ENCODE data around the gene PRPF6. TPM values are rescaled to one million over a fixed set of nuclear protein-coding genes. Genes with fewer than 3 reads are reported as not detected.
A peak's percentile ranks its signal among the peaks of the same experiment; 100 is the strongest.

PRPF6 gene
- total RNA-seq, 1 experiment from 2014 or later = 88.4 TPM

DNA sequence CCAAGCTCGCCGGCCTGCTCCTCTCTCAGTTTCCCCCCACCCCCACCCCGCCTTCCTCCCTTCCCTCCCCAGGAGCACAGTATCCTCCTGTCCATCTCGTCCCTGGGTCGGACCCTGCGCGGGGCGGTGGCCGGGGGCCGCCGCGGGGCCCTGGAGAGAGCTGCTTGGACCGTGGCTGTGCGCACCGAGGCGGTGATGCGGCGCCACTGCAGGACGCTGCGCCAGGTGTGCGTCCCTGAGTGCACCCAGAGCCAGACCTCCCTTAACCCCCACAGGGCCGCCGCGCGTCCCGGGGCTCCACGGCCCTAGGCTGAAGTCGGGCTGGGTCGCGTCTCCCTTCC is 57.3 kb downstream of the PRPF6 start:
- Histone ChIP-seq H3K9me3 (ENCODE audit: control insufficient read depth, insufficient read depth, low read depth, low read length) (no peaks in the 10 kb centered on the region), H3K36me3 (ENCODE audit: control insufficient read depth, insufficient read depth, low read length) (0 out of 2 replicates have a peak, but pooled peaks cover 2% of the 10 kb centered on the region), H3K27me3 (ENCODE audit: control insufficient read depth, insufficient read depth, low read length) (no peaks in the 10 kb centered on the region), H3K27ac (ENCODE audit: low read length) (no peak overlapping the region), H3K4me1 (ENCODE audit: control insufficient read depth, insufficient read depth, low read length) (peaks cover 35% of the 10 kb centered on the region), H3K4me3 (ENCODE audit: low read depth in 2 of 2, low read length in 2 of 2) (peak overlapping the region; percentile 43 to 58)
- ChIA-PET CTCF (interaction anchor here (0.7 to 2.2 kb wide), 7 partner anchors 8 to 58 kb away, joined by 3 to 14 read pairs (median 4); partner anchors contain the start of genes PRPF6, SAMD10 and TCEA2), POLR2A (no interaction called here)
- TF ChIP-seq SIN3A (IDR thresholded peaks at IDR 0.05; ENCODE audit: borderline replicate concordance, insufficient read depth, low read depth, low read length) = no peak
- TF ChIP-seq, protein P1, sequence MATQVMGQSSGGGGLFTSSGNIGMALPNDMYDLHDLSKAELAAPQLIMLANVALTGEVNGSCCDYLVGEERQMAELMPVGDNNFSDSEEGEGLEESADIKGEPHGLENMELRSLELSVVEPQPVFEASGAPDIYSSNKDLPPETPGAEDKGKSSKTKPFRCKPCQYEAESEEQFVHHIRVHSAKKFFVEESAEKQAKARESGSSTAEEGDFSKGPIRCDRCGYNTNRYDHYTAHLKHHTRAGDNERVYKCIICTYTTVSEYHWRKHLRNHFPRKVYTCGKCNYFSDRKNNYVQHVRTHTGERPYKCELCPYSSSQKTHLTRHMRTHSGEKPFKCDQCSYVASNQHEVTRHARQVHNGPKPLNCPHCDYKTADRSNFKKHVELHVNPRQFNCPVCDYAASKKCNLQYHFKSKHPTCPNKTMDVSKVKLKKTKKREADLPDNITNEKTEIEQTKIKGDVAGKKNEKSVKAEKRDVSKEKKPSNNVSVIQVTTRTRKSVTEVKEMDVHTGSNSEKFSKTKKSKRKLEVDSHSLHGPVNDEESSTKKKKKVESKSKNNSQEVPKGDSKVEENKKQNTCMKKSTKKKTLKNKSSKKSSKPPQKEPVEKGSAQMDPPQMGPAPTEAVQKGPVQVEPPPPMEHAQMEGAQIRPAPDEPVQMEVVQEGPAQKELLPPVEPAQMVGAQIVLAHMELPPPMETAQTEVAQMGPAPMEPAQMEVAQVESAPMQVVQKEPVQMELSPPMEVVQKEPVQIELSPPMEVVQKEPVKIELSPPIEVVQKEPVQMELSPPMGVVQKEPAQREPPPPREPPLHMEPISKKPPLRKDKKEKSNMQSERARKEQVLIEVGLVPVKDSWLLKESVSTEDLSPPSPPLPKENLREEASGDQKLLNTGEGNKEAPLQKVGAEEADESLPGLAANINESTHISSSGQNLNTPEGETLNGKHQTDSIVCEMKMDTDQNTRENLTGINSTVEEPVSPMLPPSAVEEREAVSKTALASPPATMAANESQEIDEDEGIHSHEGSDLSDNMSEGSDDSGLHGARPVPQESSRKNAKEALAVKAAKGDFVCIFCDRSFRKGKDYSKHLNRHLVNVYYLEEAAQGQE (IDR thresholded peaks at IDR 0.05; ENCODE audit: insufficient read depth in 1 of 2, low read depth in 2 of 2, low read length in 1 of 2) = no peak
- BruUV-seq (replicated peaks) = no TSS peak
- DNase-seq (ENCODE audit: low read depth, low spot score) = no peak
- ATAC-seq = peak; percentile 66
- intact Hi-C loops (cut with micrococcal nuclease; ENCODE audit: unreplicated experiment) = no loop called here
- in situ Hi-C loops (cut with HindIII; ENCODE audit: low pct_unique_long_range_greater_than_20kb, low sequenced_read_pairs) = no loop called here

DNA sequence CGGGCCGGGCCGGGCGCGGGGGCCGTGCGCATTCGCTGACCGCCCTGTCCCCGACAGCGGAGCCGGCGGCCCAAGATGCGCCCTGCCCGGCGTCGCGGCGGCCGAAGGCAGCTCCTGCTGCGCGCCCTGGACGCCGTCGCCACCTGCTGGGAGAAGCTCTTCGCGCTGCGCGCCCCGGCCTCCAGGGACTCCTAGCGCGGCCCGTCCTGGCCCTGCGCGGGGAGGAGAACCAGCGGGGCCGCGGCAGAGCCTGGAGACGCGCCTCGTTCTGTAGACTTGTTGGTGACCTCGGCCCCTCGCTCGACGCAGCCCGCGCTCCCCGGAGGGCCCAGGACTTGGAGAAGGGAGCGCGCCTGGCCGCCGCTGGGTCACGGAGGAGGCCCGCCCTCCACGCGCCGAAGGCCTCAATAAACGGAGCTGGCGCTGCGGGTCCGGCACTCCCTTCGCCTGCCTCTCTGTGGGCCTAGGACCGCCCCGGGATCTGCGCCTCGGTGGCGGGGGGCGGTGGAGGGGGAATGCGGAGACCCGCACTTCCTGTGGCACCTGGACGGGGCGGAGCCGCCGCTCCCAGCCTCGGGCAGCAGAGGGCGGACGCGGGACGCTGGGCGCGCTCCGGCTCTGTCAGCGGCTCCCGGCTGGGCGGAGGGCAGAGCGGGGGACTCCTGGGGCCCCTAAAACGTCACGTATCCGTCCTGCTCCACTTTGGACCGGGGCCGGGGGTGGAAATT is 57.8 kb downstream of the PRPF6 start:
- BruUV-seq (replicated peaks) = no TSS peak
- H3K36me3 ChIP-seq (ENCODE audit: control insufficient read depth, insufficient read depth, low read length) = 0 out of 2 replicates have a peak, but pooled peaks cover 2% of the 10 kb centered on the region
- ChIA-PET POLR2A (no interaction called here), CTCF (interaction anchor here (0.7 to 2.2 kb wide), 8 partner anchors 8 to 59 kb away, joined by 3 to 14 read pairs (median 6); partner anchors contain the start of genes PRPF6, SAMD10, SOX18 and TCEA2)
- peak overlapping the region; percentile 43 to 58 for H3K4me3 ChIP-seq (ENCODE audit: low read depth in 2 of 2, low read length in 2 of 2)
- H3K4me1 ChIP-seq (ENCODE audit: control insufficient read depth, insufficient read depth, low read length) = peaks cover 35% of the 10 kb centered on the region
- H3K27ac ChIP-seq (ENCODE audit: low read length) = peak overlapping the region; percentile 64
- H3K9me3 ChIP-seq (ENCODE audit: control insufficient read depth, insufficient read depth, low read depth, low read length) = no peaks in the 10 kb centered on the region
- ATAC-seq (peak; percentile 79), DNase-seq (ENCODE audit: low read depth, low spot score) (no peak)
- TF ChIP-seq, protein P2, sequence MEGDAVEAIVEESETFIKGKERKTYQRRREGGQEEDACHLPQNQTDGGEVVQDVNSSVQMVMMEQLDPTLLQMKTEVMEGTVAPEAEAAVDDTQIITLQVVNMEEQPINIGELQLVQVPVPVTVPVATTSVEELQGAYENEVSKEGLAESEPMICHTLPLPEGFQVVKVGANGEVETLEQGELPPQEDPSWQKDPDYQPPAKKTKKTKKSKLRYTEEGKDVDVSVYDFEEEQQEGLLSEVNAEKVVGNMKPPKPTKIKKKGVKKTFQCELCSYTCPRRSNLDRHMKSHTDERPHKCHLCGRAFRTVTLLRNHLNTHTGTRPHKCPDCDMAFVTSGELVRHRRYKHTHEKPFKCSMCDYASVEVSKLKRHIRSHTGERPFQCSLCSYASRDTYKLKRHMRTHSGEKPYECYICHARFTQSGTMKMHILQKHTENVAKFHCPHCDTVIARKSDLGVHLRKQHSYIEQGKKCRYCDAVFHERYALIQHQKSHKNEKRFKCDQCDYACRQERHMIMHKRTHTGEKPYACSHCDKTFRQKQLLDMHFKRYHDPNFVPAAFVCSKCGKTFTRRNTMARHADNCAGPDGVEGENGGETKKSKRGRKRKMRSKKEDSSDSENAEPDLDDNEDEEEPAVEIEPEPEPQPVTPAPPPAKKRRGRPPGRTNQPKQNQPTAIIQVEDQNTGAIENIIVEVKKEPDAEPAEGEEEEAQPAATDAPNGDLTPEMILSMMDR (IDR thresholded peaks at IDR 0.05) = peak; percentile 95
- TF ChIP-seq SIN3A (IDR thresholded peaks at IDR 0.05; ENCODE audit: borderline replicate concordance, insufficient read depth, low read depth, low read length) = no peak
- 0 out of 2 replicates have a peak, but pooled peaks have one; percentile 47 for TF ChIP-seq POLR2AphosphoS5 (IDR thresholded peaks at IDR 0.05; ENCODE audit: low read depth, low read length)
- TF ChIP-seq, protein P1 (IDR thresholded peaks at IDR 0.05; ENCODE audit: insufficient read depth in 1 of 2, low read depth in 2 of 2, low read length in 1 of 2) = 0 out of 4 replicates have a peak, but pooled peaks of 1 of the 2 experiments have one; percentile 54
- no peak for TF ChIP-seq TCF7L2 (IDR thresholded peaks at IDR 0.05; ENCODE audit: low read depth, low read length)
- intact Hi-C loops (cut with micrococcal nuclease; ENCODE audit: unreplicated experiment) (no loop called here), in situ Hi-C loops (cut with HindIII; ENCODE audit: low pct_unique_long_range_greater_than_20kb, low sequenced_read_pairs) (no loop called here)
- no peaks in the 10 kb centered on the region for H3K27me3 ChIP-seq (ENCODE audit: control insufficient read depth, insufficient read depth, low read length)
